HAP-1 (cell line): ENCODE data around the gene FUBP3.

Experiments
- DNase-seq, 2 experiments: peaks; one replicate each; pipeline ENCODE4 v3.0.0-alpha.2; 2016 to 2020; ENCODE audit warnings: low spot score in 2 of 2
- H3K27me3 ChIP-seq: fragments of 250-450 bp; sonication (Bioruptor Pico); 2 replicates; pipeline ENCODE4 v1.5.1; 2020; ENCODE audit warnings: low read depth, mild to moderate bottlenecking, moderate library complexity
- H3K36me3 ChIP-seq: fragments of 250-450 bp; sonication (Bioruptor Pico); replicated peaks from 2 replicates; pipeline ENCODE4 v1.5.1; 2020; ENCODE audit warnings: mild to moderate bottlenecking
- H3K4me1 ChIP-seq: fragments of 250-450 bp; sonication (Bioruptor Pico); 2 replicates; pipeline ENCODE4 v1.5.1; 2020; ENCODE audit warnings: mild to moderate bottlenecking
- H3K4me3 ChIP-seq: fragments of 250-450 bp; sonication (Bioruptor Pico); 2 replicates; pipeline ENCODE4 v1.5.1; 2020; ENCODE audit warnings: mild to moderate bottlenecking, moderate library complexity
- H3K9me3 ChIP-seq: fragments of 250-450 bp; sonication (Bioruptor Pico); 2 replicates; pipeline ENCODE4 v1.5.1; 2020; ENCODE audit warnings: mild to moderate bottlenecking, moderate library complexity
- in situ Hi-C: fragments of 300-500 bp; cut with MboI; formaldehyde crosslinking; loops from 3 replicates; pipeline ENCODE4 v1.14.3; 2020; ENCODE audit warnings: low sequenced_read_pairs, inconsistent platforms, mixed read lengths

FUBP3 gene, protein sequence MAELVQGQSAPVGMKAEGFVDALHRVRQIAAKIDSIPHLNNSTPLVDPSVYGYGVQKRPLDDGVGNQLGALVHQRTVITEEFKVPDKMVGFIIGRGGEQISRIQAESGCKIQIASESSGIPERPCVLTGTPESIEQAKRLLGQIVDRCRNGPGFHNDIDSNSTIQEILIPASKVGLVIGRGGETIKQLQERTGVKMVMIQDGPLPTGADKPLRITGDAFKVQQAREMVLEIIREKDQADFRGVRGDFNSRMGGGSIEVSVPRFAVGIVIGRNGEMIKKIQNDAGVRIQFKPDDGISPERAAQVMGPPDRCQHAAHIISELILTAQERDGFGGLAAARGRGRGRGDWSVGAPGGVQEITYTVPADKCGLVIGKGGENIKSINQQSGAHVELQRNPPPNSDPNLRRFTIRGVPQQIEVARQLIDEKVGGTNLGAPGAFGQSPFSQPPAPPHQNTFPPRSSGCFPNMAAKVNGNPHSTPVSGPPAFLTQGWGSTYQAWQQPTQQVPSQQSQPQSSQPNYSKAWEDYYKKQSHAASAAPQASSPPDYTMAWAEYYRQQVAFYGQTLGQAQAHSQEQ

DNA sequence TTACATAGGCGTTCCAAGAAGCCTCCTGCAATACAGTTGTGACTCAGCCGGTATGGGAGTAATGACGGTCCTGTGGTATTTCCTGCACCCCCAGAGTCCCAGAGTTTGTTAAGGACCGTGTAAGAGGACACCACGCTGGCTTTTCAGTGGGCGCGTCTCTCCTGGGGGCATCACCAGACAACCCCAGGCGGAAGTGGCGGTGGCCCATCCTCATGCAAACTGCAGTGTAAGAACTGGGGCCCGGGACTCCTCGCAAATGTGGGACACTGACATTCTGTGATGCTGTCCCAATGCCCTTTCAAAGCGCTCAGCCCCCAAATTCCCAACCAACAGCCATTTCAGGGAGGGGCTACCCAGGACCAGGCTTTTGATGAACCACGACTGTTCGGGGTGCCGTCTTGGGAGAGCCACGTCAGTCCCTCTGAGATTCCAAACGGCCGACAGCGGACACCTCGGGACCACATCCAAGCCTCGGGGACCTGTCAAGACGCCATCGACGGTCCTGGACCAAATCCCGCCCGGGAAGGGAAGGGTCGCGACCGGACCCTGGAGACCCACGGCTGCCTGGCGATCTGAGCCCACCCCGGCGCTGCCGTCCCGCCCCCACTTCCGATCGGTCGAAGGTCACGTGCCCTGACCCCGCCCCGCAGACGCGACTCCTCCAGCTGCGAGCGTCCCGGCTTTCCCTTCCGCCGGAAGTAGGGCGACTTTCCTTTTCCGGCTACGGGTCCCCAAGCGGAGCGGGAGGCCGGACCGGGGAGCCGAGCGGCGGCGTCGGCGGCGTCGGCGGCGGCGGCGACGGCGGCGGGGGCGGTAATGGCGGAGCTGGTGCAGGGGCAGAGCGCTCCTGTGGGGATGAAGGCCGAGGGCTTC is at the start of gene FUBP3:
Gene FUBP3 (plus strand): TSS at position 713 of the 873 bp plus-strand sequence. CDS start 104 bp downstream, at position 817.
- Histone ChIP-seq H3K27me3 (peaks cover 3% of the 10 kb centered on the region; the same call in 1 of the 2 replicates), H3K36me3 (peaks cover 18% of the 10 kb centered on the region), H3K4me1 (peaks cover 5% of the 10 kb centered on the region), H3K4me3 (peak within 1 kb of the TSS; percentile 78), H3K9me3 (no peaks in the 10 kb centered on the region)
- in situ Hi-C loops, result no loop called here
- peak; percentile 84 to 95 for DNase-seq

DNA sequence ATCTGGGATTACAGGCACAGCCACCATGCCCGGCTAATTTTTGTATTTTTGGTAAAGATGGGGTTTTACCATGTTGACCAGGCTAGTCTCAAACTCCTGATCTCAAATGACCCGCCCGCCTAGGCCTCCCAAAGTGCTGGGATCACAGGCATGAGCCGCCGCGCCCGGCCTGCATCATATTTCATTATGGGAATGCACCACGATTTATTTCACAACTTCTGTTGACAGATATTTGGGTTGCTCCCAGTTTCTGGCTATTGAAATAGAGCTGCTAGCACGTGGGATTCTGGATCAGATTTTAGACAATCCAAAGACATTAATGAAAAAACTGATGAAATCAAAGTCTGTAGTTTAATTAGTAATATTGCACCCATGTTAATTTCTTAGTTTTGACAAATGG is 48.4 kb upstream of the FUBP3 start:
- DNase-seq, result no peak
- Histone ChIP-seq H3K4me1 (no peaks in the 10 kb centered on the region), H3K36me3 (no peaks in the 10 kb centered on the region), H3K27me3 (peaks cover 4% of the 10 kb centered on the region; the same call in 1 of the 2 replicates), H3K4me3 (no peak overlapping the region), H3K9me3 (no peaks in the 10 kb centered on the region)
- in situ Hi-C loops, result no loop called here

DNA sequence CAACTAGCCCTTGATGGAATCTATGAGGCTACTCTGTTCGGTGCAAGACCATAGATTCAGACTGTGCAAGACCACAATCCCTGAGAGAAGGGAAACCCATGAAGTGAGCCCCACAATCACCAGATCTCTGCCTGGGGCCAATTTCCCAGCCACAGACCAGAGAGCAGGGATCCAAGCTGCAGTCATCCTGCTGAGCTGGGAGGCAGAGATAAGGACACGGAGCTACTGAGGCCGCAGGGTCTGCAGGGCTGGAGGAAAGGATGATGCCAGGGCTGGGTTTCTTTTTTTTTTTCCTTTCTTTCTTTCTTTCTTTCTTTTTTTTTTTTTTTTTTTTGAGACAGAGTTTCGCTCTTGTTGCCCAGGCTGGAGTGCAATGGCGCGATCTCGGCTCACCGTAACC is 47.7 kb upstream of the FUBP3 start:
- DNase-seq, result no peak
- Histone ChIP-seq H3K4me1 (no peaks in the 10 kb centered on the region), H3K4me3 (no peak overlapping the region), H3K27me3 (peaks cover 11% of the 10 kb centered on the region), H3K9me3 (no peaks in the 10 kb centered on the region), H3K36me3 (no peaks in the 10 kb centered on the region)
- in situ Hi-C loops, result no loop called here

DNA sequence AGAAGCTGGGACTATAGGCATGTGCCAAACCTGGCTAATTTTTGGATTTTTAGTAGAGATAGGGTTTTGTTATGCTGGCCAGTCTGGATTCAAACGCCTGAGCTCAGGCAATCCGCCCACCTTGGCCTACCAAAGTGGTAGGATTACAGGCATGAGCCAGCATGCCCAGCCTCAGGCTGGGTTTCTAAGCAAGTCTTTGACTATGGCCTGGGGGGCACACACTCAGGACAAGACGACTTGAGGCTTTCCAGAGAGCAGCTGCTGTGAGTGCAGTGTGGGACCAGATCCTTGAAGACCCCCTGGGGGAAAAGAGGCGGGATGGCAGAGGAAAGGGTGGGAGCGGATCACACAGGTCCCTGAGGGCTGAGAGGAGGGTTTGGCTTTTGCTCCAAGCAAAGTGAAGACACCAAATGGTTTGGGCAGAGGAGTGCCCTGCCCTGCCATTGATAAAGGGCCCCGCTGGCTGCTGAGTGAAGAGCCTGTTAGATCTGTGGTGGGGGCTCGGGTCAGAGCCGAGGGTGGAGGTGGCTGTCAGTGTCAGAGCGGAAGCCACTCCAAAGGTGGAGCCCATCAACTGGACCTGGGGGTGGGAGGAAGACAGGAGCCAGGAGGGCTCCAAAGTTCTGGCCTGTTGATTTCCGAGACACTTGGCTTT is 46.8 kb upstream of the FUBP3 start:
- Histone ChIP-seq H3K4me3 (no peak overlapping the region), H3K9me3 (no peaks in the 10 kb centered on the region), H3K27me3 (peaks cover 20% of the 10 kb centered on the region), H3K36me3 (no peaks in the 10 kb centered on the region), H3K4me1 (no peaks in the 10 kb centered on the region)
- in situ Hi-C loops, result no loop called here
- no peak for DNase-seq

DNA sequence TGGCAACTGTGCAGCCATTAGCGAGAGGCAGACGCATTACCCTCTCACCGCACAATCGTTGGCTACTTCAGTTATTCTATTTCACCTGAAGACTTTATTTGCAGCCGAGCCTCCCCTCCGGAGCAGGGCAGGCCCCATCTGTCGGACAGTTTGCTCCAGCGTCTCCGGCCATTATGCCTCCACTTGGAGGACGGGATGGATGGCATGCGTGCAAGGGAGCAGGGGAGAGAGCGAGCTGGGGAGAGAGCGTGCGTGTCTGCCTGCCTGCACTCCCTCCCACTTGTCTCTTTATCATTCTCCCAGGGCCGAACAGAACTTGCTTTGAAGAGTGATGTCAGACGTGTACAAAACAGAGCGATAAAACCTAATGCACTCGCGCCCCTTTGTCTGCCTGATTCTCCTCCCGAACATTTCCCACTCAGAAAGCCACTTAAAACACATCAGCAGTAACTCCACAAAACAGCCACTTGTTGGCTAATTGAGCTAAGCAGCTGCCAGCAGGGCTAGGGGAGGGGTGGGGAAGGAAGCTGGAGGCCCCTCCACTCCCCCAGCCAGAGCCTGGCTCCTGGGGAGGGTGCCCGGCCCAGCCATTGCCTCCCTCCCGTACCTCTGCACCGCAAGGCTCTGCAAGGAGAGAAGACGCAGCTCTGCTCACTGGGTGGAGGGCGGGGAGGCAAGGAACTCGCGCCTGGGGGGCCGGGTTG is 43.4 kb upstream of the FUBP3 start:
- H3K27me3 ChIP-seq, result peaks cover 37% of the 10 kb centered on the region

DNA sequence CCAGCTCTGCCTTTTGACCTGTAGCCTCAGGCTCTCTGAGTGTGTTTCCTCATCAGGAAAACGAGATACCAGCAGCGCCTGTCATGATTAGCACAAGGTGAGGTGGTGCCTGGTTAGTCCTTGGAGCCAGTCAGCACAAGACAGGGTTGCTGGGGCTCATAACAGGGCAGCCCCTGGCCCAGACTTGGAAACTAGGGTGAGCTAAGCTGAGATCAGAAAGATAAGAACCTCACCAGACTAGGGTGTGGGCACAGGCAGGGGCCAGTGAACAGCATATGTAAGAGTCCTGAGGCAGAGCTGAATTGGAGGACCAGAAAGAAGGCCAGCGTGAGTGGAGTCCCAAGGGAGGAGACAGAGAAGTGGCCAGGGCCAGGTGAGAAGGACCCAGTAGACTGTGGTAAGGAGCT is 42.7 kb upstream of the FUBP3 start:
- no peak for DNase-seq
- H3K9me3 ChIP-seq, result no peaks in the 10 kb centered on the region
- H3K36me3 ChIP-seq, result no peaks in the 10 kb centered on the region
- H3K27me3 ChIP-seq, result peaks cover 40% of the 10 kb centered on the region
- no peaks in the 10 kb centered on the region for H3K4me1 ChIP-seq
- in situ Hi-C loops, result no loop called here
- no peak overlapping the region for H3K4me3 ChIP-seq

More for the DNA sequence above, 43.4 kb upstream of the FUBP3 start:
- Histone ChIP-seq H3K36me3 (no peaks in the 10 kb centered on the region), H3K4me3 (no peak overlapping the region), H3K4me1 (no peaks in the 10 kb centered on the region), H3K9me3 (no peaks in the 10 kb centered on the region)
- DNase-seq, result peak in 1 of 2 experiments; percentile 22
- in situ Hi-C loops, result no loop called here

DNA sequence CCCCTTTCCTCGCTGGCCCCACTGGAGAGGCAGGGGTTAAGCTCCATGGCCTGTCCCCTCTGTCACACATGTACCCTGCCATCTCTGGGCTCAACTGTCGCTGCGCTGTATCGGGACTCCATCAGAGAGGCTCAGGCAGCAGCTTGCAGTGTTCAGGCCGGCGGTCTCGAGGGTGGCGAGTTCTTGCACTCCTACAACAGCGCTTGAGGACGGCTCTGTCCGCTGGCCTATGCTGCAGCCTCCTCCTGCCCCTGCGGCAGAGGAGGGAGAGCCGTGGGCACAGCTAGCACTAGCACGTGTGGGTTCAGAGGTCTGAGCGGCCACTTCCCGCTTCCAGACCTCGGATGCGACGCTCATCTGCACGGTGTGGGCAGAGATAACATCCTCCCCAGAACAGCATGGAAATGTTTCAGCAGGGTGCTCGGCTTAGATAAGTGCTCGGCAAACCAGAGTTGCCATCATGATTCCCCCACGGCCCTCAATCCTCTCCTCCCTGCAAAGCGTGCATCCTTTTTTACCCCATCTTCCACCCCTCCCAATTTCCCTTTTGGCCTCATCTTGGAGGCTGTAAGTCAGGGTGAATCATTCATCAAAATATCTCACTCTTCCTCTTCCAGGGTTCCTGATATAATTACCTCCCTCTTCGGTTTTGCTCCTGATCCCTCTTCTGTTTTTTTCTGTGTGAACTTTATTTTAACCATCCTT is 41.9 kb upstream of the FUBP3 start:
- H3K27me3 ChIP-seq, result peaks cover 40% of the 10 kb centered on the region
- DNase-seq, result no peak
- H3K9me3 ChIP-seq, result no peaks in the 10 kb centered on the region
- in situ Hi-C loops, result no loop called here
- H3K4me1 ChIP-seq, result no peaks in the 10 kb centered on the region
- H3K4me3 ChIP-seq, result no peak overlapping the region
- H3K36me3 ChIP-seq, result no peaks in the 10 kb centered on the region

DNA sequence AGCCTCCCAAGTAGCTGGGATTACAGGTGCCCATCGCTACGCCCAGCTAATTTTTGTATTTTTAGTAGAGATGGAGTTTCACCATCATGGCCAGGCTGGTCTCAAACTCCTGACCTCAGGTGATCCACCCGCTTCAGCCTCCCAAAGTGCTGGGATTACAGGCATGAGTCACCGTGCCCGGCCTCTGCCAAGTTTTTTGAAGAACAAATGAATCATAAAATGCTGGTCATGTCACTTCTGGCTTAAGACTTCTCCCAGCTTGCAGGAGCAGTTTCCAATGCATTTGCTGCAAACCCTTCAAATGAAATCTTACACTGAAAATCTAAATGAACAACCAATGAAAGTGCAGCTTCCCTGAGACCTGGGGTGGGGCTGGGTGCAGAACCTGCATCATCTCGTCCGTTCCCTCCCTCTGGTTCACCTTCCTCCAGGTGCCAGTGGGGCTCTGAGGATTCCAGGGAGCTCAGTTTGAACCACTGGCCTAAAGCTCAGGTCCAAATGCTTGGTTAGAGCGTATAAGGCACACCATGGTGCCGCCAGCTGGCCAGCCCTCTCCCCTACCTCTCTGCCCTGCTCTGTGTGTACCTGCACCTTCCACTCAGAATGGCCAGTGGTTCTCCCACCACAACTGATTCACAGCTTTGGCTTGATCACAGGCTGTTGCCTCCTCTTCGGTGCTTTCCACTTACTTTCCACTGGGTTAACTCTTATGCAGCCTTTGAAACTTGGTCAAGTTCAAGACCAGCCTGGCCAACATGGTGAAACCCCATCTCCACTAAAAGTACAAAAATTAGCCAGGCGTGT is 39.8 kb upstream of the FUBP3 start:
- H3K27me3 ChIP-seq, result peaks cover 40% of the 10 kb centered on the region
- H3K4me1 ChIP-seq, result no peaks in the 10 kb centered on the region
- no peaks in the 10 kb centered on the region for H3K9me3 ChIP-seq
- in situ Hi-C loops, result no loop called here
- no peak overlapping the region for H3K4me3 ChIP-seq
- DNase-seq, result no peak
- H3K36me3 ChIP-seq, result no peaks in the 10 kb centered on the region

DNA sequence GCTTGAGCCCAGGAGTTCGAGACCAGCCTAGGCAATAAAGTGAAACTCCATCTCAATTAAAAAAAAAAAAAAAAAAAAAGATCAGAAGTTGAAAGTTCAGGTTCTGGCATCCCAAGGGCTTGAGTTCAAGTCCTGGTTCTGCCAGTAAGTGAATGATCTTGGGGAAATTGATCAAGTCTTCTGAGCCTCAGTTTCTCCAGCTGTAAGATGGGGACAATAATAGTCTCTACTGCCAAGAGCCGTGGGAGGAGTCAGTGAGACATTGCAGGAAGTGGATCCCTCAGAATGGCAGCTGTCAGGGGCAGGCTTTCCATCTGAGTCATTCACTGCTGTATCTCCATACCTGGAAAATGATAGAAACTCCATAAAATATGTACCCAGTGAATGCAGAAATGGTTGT is 37.8 kb upstream of the FUBP3 start:
- in situ Hi-C loops, result no loop called here
- H3K4me1 ChIP-seq, result no peaks in the 10 kb centered on the region
- H3K27me3 ChIP-seq, result peaks cover 30% of the 10 kb centered on the region
- DNase-seq, result no peak
- no peaks in the 10 kb centered on the region for H3K36me3 ChIP-seq
- H3K9me3 ChIP-seq, result no peaks in the 10 kb centered on the region
- no peak overlapping the region for H3K4me3 ChIP-seq

DNA sequence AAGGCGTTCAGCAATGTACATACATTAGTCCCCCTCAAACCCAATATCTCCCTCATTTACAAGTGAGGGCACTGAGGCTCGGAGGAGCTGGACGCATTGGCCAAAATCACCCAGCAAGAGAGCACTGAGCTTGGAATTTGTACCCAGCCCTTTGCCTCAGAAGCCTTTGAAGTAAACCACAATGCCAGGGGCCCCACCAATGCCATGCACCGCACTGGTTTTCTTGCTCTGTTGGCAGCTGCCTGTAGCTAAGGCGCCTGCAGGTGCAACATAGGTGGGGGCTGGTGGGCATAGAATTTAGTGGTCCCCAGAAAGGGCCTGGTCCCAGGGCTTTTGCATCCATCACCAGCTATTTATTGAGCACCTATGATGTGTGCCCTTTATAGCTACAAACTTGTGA is 37.3 kb upstream of the FUBP3 start:
- no peak overlapping the region for H3K4me3 ChIP-seq
- peaks cover 25% of the 10 kb centered on the region for H3K27me3 ChIP-seq
- no peaks in the 10 kb centered on the region for H3K9me3 ChIP-seq
- H3K36me3 ChIP-seq, result no peaks in the 10 kb centered on the region
- in situ Hi-C loops, result no loop called here
- H3K4me1 ChIP-seq, result no peaks in the 10 kb centered on the region
- DNase-seq, result no peak

DNA sequence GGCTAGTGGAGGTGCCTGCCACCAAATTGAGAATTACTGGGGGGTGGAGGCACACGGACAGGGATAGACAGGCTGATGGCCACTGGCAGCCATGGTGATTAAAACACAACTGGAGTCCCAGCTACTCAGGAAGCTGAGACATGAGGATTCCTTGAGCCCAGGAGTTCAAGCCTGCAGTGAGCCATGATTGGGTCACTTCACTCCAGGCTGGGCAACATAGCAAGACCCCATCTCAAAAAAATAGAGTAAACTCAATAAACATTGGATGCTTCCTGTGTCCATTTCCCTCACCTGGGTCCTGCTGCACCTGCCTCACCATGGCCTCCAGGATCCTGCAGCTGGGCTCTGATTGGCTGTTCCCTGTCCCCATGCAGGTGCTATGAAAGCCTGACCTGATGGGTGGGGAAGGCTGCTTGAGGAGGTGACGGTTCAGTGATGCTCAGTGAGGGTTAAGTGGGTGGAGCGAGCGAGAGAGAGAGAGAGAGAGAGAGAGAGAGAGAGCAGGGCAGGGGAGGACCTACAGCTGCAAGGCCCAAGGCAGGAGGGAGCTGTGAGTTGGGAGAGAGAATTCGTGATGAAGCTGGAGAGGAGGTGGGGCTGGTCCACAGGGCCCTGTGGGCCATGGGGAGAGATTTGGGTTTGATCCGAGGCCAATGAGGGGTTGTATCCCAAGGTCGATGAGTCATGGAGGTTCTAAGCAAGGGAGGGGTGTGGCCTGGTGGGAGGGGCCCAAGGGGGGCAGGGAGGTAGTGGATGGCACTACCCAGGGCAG is 36.7 kb upstream of the FUBP3 start:
- Histone ChIP-seq H3K36me3 (no peaks in the 10 kb centered on the region), H3K9me3 (no peaks in the 10 kb centered on the region), H3K27me3 (peaks cover 19% of the 10 kb centered on the region), H3K4me3 (no peak overlapping the region), H3K4me1 (no peaks in the 10 kb centered on the region)
- DNase-seq, result no peak
- in situ Hi-C loops, result no loop called here
